GM21528 (cell line): ENCODE results near the gene ABCD4.

Experiments used
- ATAC-seq: cut with Tn5 transposase; IDR thresholded peaks from one replicate; pipeline ENCODE4 v1.9.1; 2021; ENCODE audit warnings: mild to moderate bottlenecking, moderate library complexity; ENCODE audit not compliant: unreplicated experiment, low FRiP score

Gene ABCD4

GRCh38 chr14:74238974-74239847, 63.5 kb downstream of the ABCD4 start, which contains the start of gene VSX2:
VSX2 (plus strand) TSS chr14:74239449; CDS start chr14:74239562, 113 bp downstream.
- no peak for ATAC-seq

GRCh38 chr14:74237441-74237840, 65.3 kb downstream of the ABCD4 start:
- ATAC-seq: no peak
